EL (cell line): ENCODE measurements around the gene PARD3.

ENCODE experiments used
- DNase-seq: peaks from one replicate; pipeline ENCODE4 v3.0.0-alpha.2; 2016

PARD3 gene

DNA sequence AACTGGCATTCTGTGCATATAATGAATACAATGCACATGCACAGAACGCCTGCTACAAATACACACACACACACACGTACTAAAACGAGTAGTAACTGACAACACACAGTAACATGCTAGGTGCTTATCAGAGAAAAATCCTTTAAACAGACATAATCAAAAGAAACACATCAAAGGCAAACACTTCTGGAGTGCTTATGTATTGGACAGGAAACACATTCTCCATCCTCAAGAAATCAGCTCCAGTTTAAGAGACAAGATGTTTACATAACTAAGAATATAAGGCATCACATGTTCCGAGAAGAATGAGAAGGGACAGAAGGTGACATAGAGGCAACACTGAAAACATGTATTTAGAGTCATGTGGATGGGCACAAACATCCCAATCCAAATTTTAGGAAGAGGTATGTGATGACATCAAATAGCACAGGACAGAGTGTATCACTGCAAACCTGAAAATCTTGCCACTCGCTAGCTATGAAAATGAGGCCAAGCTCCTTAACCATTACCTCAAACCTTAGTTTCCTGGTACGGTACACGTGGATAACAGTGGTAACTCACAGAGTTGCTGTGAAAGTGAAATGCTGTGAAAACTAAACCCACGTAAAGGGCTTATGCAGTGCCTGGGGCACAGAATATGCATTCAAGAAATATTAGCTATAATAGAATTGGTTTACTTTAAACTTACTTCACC lies 619.6 kb downstream of the PARD3 start:
- DNase-seq = no peak

DNA sequence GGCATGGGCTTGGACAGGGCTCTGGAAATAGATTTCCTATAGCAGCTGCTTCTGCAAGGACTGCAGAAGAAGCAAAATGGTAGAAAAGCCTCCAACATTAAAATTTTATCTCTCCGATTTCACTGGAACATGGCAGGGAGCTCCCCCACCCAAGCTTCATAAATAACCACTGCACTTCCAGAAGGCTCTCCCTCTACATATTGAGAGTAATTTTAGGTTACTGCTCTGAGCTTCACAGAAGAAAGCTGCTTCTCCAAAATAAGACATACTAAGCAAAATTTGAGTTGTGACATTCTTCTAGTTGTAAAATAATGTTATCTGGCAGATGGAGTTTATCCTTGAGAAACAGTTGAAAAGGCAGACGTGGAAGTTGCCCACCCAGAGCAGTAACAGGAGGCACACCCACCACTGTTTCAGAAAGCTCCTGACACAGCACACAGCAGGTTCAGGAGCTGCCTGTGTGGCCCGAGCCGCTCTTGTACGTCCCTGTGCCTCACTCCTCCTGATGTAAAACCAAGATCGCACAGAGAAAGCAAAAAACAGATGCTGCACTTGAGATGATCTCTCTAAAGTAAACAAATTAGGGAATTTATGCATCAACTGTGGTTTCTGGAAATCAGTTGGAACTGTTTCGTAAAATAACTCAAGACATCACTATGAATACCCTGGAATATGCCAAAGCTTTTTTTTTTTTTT lies 621.0 kb downstream of the PARD3 start:
- peak; percentile 22 for DNase-seq

DNA sequence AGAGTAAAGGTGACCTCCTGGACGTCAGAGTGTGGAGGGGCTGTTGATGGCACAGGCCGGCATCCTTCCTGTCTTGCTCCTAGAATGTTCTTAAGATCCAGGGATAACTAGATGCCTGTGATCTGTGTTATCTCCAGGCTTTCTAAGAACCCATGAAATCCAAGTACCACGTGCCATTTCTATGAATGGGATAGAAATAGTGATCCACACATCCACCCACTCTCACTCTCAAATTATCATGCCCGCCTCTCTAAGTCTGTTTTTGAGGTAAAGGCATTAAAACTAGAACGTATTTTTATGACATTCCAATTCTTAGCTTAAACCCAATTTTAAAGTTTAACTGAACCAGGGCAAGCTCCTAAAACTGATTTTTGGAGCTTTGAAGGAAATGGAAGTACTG lies 622.5 kb downstream of the PARD3 start:
- DNase-seq = no peak

GRCh38 chr10:34191406-34191805 lies 623.7 kb downstream of the PARD3 start:
- DNase-seq = no peak

DNA sequence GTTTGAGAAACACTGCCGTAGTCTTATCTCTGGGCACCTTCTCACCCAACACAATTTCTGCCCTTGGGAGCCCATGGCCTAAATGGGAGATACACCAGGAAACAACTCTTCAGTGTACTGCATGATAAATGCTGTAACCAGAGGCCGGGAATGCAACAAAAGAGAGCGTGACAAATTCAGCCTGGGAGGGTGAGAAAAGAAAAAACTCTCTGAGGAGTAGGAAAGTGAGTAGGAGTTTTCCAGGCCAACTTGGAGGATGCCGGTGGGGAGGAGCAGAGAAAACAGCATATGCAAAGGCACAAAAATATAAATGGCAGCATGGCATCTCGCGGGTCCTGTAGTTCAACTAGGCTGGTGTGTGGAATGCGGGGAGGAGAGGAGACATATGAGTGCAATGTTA lies 624.5 kb downstream of the PARD3 start:
- no peak for DNase-seq

DNA sequence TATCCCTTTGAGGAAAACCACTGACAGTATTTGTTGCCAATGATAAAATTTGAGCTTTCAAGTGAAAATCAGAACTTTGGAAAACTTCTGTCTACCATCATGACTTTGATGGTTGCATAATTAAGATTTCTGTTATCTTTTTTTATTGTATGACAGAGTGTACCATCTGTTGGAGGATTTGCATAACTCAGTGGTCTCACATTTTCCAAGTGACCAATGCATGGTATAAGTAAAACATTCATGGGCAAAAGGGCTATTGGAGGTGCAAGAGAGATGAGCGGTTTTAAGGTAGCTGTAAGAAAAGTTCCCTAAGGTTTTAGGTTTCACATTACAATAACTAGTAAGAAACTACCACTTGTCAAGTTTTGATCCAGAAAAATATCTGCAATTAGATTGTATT lies 625.3 kb downstream of the PARD3 start:
- no peak for DNase-seq

DNA sequence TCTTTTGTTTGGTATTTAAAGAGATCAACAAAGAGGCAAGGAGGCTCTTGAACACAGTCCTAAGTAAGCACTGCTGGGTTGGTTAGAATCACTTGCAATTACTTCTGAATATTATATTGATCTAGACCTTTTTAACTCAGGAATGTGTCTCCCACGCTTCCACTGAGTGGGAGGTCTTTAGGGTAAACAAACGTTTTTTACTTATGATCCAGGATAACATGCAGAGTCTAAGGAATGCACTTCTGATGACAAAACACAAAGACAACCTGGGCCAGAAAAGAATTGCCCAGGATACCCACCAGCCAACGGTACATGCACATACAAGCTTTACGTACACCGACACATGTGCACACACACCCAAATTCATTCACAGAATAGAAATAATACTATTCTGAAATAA lies 626.9 kb downstream of the PARD3 start:
- no peak for DNase-seq

DNA sequence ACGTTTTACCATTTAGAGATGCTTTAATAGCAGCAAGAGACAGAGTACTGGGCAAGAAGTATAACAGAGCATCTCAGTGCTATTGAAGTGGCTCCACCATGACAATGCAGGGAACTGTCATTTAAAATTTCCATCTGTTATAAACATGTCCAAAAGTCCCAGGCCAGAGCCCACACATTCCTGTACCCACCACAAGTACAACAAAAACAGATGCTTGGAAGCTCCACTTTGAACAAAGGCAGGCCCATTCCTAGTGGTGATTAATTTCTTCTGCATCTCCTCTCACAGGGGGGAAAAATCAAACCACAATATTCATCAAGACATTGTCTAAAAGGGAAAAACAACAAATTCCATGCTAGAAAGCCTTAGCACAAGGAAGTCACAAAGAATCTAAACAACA lies 627.9 kb downstream of the PARD3 start:
- peak; percentile 67 for DNase-seq

GRCh38 chr10:34186745-34187144 lies 628.4 kb downstream of the PARD3 start:
- DNase-seq = no peak

GRCh38 chr10:34185998-34186397 lies 629.1 kb downstream of the PARD3 start:
- DNase-seq = no peak

DNA sequence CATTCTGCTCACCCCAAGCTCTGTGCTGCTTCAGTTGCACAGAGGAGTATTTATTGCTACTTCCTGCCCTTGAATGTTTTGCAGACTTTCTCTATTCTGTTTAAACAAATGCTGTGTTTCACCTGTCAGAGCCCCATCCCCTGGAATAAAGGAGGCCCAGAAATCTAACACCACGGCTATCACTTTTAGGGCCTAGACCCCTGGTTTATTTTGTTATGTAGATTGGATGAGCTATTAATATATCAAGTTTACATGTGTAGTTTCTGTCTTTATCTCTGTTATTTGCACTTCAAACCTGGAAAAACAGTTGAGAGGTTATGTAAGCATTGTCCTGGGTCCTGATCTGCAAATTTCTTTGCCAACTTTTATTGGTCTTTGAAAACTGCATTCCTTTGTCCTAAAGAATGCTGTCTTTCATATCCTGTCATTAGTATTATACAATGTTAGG lies 630.1 kb downstream of the PARD3 start:
- DNase-seq = peak; percentile 18

GRCh38 chr10:34184397-34184796 lies 630.7 kb downstream of the PARD3 start:
- DNase-seq = no peak

DNA sequence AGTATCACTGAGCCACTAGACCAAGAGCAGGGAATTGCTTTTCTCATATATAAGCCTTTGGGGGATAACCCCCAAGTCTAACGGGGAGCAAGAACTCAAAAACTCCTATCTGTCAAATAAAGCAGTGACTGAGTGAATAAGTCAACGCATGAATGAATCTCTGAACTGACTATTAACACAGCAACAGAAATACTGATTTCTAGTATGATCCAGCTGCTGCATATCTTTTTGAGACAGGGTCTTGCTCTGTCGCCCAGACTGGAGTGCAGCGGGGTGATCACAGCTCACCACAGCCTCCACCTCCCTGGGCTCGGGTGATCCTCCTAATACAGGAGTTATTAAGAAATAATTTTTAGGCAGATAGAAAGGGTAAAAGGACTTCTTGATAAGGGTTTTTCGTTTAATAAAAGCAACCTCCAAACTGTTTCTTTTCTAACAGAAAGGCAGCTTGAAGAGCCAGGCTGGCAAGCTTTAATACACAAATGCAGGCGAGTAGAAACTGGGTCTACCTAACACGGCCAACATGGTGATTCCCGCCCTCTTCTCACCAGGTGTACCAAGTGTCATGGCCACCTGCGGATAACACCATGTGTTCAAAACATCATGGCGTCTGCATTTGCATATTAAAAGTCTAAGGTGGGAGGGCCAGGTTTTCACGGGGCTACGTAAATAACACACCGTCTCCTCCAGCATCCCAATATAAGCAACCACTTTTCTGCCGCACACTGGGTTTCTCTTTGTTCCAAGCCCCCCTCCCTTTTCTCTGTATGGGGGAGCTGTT lies 631.9 kb downstream of the PARD3 start:
- DNase-seq = no peak

DNA sequence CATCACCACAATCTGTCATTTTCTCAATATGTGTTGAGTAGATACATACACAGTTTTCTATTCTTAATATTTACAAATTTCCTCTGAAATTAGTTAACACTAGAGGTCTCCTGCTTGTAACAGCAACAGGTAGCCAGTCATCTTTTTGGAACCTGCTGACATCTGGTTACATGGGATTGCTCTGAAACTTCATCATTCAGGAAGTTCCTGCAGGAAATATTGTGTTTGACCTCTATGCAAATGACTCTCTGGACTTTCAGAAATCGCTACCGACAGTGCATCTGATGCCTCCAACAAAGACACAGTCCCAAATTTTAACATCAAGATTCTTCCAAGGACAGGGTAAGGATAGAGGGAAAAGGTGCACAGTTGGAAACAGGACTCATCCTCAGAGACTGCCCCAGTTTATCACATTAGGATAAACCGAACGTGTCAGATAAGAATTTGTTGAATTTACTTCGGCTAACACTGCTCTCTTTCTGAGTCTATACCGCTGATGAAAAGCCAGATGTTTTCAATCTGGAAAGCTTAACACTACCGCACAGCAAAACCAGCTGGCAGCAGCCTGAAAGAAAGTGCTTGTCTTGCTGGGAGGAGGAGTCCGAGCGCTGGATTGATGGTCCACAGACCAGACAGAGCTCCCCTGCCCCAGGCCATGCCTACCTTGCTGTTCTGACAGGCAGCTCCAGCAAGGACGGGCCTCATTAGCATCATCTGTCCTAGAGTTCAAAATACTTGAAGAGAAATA lies 633.4 kb downstream of the PARD3 start:
- no peak for DNase-seq

DNA sequence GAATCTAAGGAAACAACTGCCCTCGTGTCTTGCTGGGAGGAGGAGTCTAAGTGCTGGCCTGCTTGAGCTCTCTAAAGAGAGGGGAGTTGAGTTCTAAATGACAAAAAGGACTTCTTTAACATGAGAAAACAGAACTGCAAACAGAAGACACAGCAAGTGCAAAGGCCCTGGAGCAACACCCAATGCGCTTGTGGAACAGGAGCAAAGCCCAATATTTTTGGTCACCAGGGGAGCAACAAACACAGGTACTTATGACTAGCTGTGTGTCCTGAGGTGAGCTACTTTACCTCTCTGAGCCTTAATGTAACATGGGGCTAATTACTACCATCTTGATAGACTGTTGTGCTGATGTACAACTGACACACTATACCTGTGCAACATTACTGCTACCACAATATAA lies 634.3 kb downstream of the PARD3 start:
- DNase-seq = no peak

DNA sequence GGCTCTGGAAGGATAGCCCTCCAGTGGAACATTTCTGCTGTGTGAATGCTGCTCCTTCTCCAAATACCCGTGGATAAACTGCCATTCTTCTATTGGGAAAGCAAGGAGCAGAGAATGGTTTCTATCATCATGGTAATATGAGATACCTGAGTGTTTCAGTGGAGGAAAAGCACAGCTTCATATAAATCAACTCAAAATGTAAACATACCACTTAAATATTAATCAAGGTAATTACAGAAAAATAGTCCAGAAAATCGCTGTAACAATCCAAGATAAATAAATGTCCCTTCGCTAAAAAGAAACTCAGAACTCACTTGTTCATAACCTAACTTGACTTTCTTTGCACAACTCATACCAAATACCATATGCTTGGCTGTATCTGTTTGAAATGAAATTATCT lies 635.8 kb downstream of the PARD3 start:
- DNase-seq = no peak

DNA sequence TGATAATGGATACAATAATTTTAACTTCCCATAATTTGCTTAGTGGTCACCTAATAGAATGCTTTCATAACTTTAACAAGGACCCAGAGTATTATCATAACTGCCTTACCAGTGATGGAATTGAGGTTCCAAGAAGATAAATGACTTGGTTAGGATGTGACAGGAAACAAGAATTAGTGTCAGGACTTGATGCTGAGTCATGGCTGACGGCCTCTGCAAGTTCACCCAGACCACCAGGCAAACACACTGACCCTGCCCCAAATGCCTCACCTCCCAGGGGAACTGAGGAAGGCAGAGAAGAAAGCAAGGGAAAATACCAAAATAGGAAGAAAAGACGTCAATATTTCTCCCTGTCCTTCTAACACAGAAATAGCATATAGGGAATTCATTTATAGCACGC lies 636.3 kb downstream of the PARD3 start:
- no peak for DNase-seq

- DNase-seq = no peak
Measured at GRCh38 chr10:34178196-34178595, 636.9 kb downstream of the PARD3 start.

- no peak for DNase-seq
Measured at GRCh38 chr10:34177445-34177844, 637.7 kb downstream of the PARD3 start.

- DNase-seq = no peak
Measured at GRCh38 chr10:34176351-34176750, 638.7 kb downstream of the PARD3 start.

DNA sequence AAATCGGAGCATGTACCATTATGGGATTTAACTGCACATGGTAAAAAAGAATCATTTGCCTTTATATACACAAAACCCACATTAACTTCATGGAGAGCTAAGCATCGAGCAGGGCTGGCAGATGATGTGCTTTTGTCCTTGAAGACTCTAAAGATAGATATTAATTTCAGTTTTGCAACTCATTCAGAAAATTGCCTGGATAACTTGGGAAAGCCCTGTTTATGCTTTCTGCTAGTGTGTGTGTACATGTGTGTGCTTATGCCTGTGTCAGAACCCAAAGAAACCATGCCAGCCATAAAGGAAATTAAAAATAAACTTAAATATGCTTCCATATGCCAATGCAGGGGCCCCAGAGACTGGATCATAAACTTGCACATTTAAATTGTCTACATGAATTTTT lies 640.0 kb downstream of the PARD3 start:
- no peak for DNase-seq

- DNase-seq = peak; percentile 67
Measured at GRCh38 chr10:34172936-34173533, 642.1 kb downstream of the PARD3 start.
